K562 (cell line): ENCODE data around the gene ARPC4. TPM values are rescaled to one million over a fixed set of nuclear protein-coding genes. Genes with fewer than 3 reads are reported as not detected.

ENCODE experiments used
- ETV6 ChIP-seq, 3 experiments: fragments of 150-350 bp in 1 of 3; sonication (generic) in 1 of 3; formaldehyde crosslinking in 1 of 3; IDR thresholded peaks; 2 replicates each; pipeline versions ENCODE4 v1.6.1 to v1.8.0; 2014 to 2022; ENCODE audit warnings: borderline replicate concordance in 2 of 3, low read depth in 2 of 3, antibody characterized with exemption in 1 of 3, low read length in 1 of 3, mild to moderate bottlenecking in 1 of 3, missing genetic modification reagents in 1 of 3
- FOS ChIP-seq: IDR thresholded peaks from 3 replicates; pipeline ENCODE4 v1.6.1; 2011; ENCODE audit not compliant: insufficient read length; ENCODE audit errors: extremely low read depth
- FOXK1 ChIP-seq: sonication (generic); formaldehyde crosslinking; IDR thresholded peaks from 2 replicates; pipeline ENCODE4 v1.8.0; 2022; ENCODE audit warnings: missing genetic modification reagents, mild to moderate bottlenecking, borderline replicate concordance
- LARP7 ChIP-seq: fragments of 450-650 bp; IDR thresholded peaks from 2 replicates; pipeline ENCODE4 v1.6.1; 2016
- MAZ ChIP-seq, 2 experiments: fragments of 450-650 bp in 1 of 2; sonication (generic) in 1 of 2; formaldehyde crosslinking; IDR thresholded peaks in 1 of 2; conservative IDR thresholded peaks in 1 of 2; 2 replicates each; pipeline versions ENCODE4 v1.4.0 to v1.5.0; 2020; ENCODE audit warnings: mild to moderate bottlenecking in 1 of 2, missing genetic modification reagents in 1 of 2
- MEIS2 ChIP-seq: fragments of 450-650 bp; IDR thresholded peaks from 2 replicates; pipeline ENCODE4 v1.6.1; 2014; ENCODE audit warnings: mild to moderate bottlenecking; ENCODE audit not compliant: partially characterized antibody
- PREB ChIP-seq: sonication (generic); formaldehyde crosslinking; IDR thresholded peaks from 2 replicates; pipeline ENCODE4 v1.8.1; 2023; ENCODE audit warnings: mild to moderate bottlenecking, missing genetic modification reagents
- PYGO2 ChIP-seq: fragments of 450-650 bp; IDR thresholded peaks from 2 replicates; pipeline ENCODE4 v1.6.1; 2016; ENCODE audit warnings: mild to moderate bottlenecking, missing genetic modification characterization, moderate library complexity, missing compliant biosample characterization
- RNF219 ChIP-seq: fragments of 250-450 bp; sonication (Bioruptor Pico); IDR thresholded peaks from 2 replicates; pipeline ENCODE4 v1.5.0; 2022; ENCODE audit warnings: mild to moderate bottlenecking
- TFAP4 ChIP-seq: sonication (generic); formaldehyde crosslinking; IDR thresholded peaks from 2 replicates; pipeline ENCODE4 v1.8.0; 2022; ENCODE audit warnings: missing genetic modification reagents, mild to moderate bottlenecking, moderate library complexity, borderline replicate concordance
- YY1 ChIP-seq, 3 experiments: IDR thresholded peaks; 2 replicates each; pipeline ENCODE4 v1.6.1; 2011; ENCODE audit warnings: low read length in 2 of 3, mild to moderate bottlenecking in 2 of 3, moderate library complexity in 2 of 3, borderline replicate concordance in 1 of 3, control low read depth in 1 of 3, low read depth in 1 of 3; ENCODE audit not compliant: insufficient read depth in 3 of 3, insufficient replicate concordance in 2 of 3, control insufficient read depth in 1 of 3, insufficient read length in 1 of 3; ENCODE audit errors: extremely low read depth in 1 of 3
- ZBTB2 ChIP-seq: fragments of 450-650 bp; IDR thresholded peaks from 2 replicates; pipeline ENCODE4 v1.6.1; 2016; ENCODE audit warnings: antibody characterized with exemption
- ZKSCAN3 ChIP-seq: fragments of 250-450 bp; sonication (Bioruptor Pico); IDR thresholded peaks from 2 replicates; pipeline ENCODE4 v1.4.0; 2020
- ZNF444 ChIP-seq: fragments of 250-450 bp; sonication (Bioruptor Pico); IDR thresholded peaks from 2 replicates; pipeline ENCODE4 v1.4.0; 2020; ENCODE audit warnings: mild to moderate bottlenecking, moderate library complexity
- ZNF589 ChIP-seq: fragments of 200-800 bp; sonication (Bioruptor generic); IDR thresholded peaks from 2 replicates; pipeline ENCODE4 v1.6.1; 2016; ENCODE audit warnings: low read depth, missing genetic modification characterization, missing compliant biosample characterization
- polyA plus RNA-seq, 8 experiments: library from polyadenylated mRNA; depleted of rRNA in 4 of 8; stranded (reverse) in 5 of 8; unstranded in 3 of 8; fragments of >200 nt; fragmentation: Nextera tagmentation in 2 of 8; fragmentation: Illumina TruSeq in 1 of 8; extraction: Ambion mirVana in 2 of 8; extraction: Trizol in 1 of 8; gene quantifications; 2 replicates each; pipeline versions ENCODE4 v1.2.1 to v1.2.3, GENCODE V29; 2011 to 2014; ENCODE audit warnings: inconsistent platforms in 1 of 8, missing spikeins in 1 of 8
- total RNA-seq, 7 experiments: library from RNA; depleted of rRNA in 6 of 7; stranded (reverse); fragments of >200 nt in 6 of 7; fragmentation: Illumina TruSeq in 2 of 7; extraction: Trizol in 2 of 7; gene quantifications; 2 replicates each; pipeline versions ENCODE4 v1.2.1 to v1.2.3, GENCODE V29; 2011 to 2021; ENCODE audit warnings: low replicate concordance in 1 of 7

The ARPC4 gene
- total and polyA plus RNA-seq, 9 of the 15 experiments (the other 6 are each of a cell fraction or from before 2014, with no cell fraction given): 20.1 to 153 (median 119) TPM

- TF ChIP-seq PYGO2 (tag) (no peak), LARP7 (no peak), RNF219 (CRISPR knock-in tag) (no peak), MEIS2 (no peak), TFAP4 (CRISPR knock-in tag) (no peak), MAZ (CRISPR knock-in tag; conservative IDR thresholded peaks at IDR 0.05 in 1 of 2, IDR thresholded peaks at IDR 0.05 in 1 of 2) (no peak), FOS (no peak), ZNF444 (CRISPR knock-in tag) (no peak), YY1 (IDR thresholded peaks at IDR 0.05; ENCODE audit: borderline replicate concordance in 1 of 3, control insufficient read depth in 1 of 3, extremely low read depth in 1 of 3, insufficient read depth in 3 of 3, insufficient read length in 1 of 3, insufficient replicate concordance in 2 of 3, low read depth in 1 of 3, low read length in 2 of 3) (no peak), PREB (CRISPR knock-in tag) (no peak), ZBTB2 (no peak), ETV6 (IDR thresholded peaks at IDR 0.05; ENCODE audit: borderline replicate concordance in 1 of 2, low read depth in 2 of 2, low read length in 1 of 2) (peak in 1 of 2 experiments; percentile 3; a peak in 1 of 4 replicates), ETV6 (CRISPR knock-in tag; IDR thresholded peaks at IDR 0.05; ENCODE audit: borderline replicate concordance) (no peak), FOXK1 (no peak), ZKSCAN3 (CRISPR knock-in tag) (peak; percentile 77; the same call in 1 of the 2 replicates), ZNF589 (peak; percentile 40; the same call in 1 of the 2 replicates)
- TF ChIP-seq, all 486 proteins: peak for 9
Measured at GRCh38 chr3:9779721-9780457, 13.0 kb upstream of the ARPC4 start (continued).
